ENCODE data around the gene HSPA1B. TPM values are rescaled to one million over a fixed set of nuclear protein-coding genes. Genes with fewer than 3 reads are reported as not detected.
"Not testable (repeated sequence)": the region's sequence is repeated elsewhere in the genome, so short reads cannot be mapped to it uniquely, and the experiment has no call there.

HSPA1B gene
- total and polyA plus RNA-seq, 2 experiments from 2014 or later = 88.8 to 184 TPM

GRCh38 chr6:31834367-31835250 lies 7.1 kb downstream of the HSPA1B start:
- Histone ChIP-seq H3K27me3 (no peaks in the 10 kb centered on the region), H3K27ac (peak overlapping the region; percentile 98), H3K4me3 (peak overlapping the region; percentile 97), H3K9me3 (ENCODE audit: low read depth) (no peaks in the 10 kb centered on the region), H3K4me1 (ENCODE audit: low read depth) (peaks cover 32% of the 10 kb centered on the region), H3K36me3 (peaks cover 31% of the 10 kb centered on the region)
- DNase-seq (ENCODE audit: low read depth in 1 of 2, low spot score in 1 of 2) = peak; percentile 91 to 92
- TF ChIP-seq CTCF (IDR thresholded peaks at IDR 0.05; ENCODE audit: low read depth, low read length) = no peak

DNA sequence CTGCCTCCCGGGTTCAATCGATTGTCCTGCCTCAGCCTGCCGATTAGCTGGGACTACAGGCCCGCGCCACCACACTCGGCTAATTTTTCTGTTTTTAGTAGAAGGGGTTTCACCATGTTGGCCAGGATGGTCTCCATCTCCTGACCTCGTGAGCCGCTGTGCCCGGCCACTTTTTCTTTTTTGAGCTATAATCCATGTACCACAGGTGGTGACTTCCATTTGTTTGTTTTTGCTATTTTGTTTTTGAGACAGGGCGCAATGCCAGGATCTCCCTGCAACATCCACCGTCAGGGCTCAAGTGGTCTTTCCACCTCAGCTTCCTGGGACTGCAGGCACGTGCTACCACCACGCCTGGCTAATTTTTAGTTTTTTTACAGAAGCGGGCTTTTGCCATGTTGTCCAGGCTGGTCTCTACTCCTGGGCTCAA lies 8.5 kb downstream of the HSPA1B start:
- no peaks in the 10 kb centered on the region for H3K27me3 ChIP-seq

DNA sequence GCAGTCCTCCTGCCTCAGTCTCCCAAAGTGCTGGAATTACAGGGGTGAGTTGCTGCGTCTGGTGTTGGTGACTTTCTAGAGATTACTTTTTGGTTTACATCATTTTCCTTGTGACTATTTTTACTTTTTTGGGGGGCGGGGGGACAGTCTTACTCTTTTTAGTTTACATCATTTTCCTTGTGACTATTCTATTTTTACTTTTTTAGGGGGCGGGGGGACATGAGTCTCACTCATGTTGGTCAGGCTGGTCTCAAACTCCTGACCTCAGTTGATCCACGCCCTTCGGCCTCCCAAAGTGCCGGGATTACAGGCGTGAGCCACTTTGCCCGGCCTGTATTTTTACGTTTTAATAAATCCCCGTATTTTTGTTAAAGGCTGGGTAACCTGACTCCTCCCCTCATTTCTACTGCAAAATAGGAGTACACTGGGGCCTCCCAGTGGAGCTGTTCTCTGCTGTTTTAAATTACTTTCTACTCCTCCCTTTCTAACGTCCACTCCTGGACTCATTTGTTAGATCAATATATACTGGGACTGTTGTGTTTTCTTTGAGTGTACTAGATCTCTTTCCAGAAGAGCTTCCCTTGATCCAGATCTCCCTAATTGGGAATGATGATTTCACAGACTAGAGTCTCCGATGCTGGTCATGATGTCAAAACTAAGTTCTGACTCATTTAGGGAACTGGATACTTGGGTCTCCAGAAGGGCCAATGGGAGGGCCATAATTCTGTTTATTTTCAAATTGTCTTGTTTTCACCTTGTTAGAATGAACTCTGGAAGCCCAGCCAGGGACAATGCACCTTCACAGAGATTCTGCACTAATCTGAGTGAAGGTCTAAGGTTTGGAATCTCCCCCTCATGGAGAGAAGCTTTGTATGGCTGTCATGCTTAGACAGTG lies 9.2 kb downstream of the HSPA1B start:
- Histone ChIP-seq H3K36me3 (peaks cover 47% of the 10 kb centered on the region), H3K9me3 (ENCODE audit: low read depth) (no peaks in the 10 kb centered on the region), H3K27ac (peak overlapping the region; percentile 72), H3K4me1 (ENCODE audit: low read depth) (peaks cover 26% of the 10 kb centered on the region), H3K27me3 (no peaks in the 10 kb centered on the region), H3K4me3 (peak overlapping the region; percentile 97)
- peak in 1 of 2 donors; percentile 43 for DNase-seq (ENCODE audit: low read depth in 1 of 2, low spot score in 1 of 2)
- no peak for TF ChIP-seq CTCF (IDR thresholded peaks at IDR 0.05; ENCODE audit: low read depth, low read length)

More for the DNA sequence above, 8.5 kb downstream of the HSPA1B start:
- Histone ChIP-seq H3K27ac (peak overlapping the region; percentile 72), H3K9me3 (ENCODE audit: low read depth) (no peaks in the 10 kb centered on the region), H3K36me3 (peaks cover 45% of the 10 kb centered on the region), H3K4me3 (peak overlapping the region; percentile 97), H3K4me1 (ENCODE audit: low read depth) (peaks cover 27% of the 10 kb centered on the region)
- DNase-seq (ENCODE audit: low read depth in 1 of 2, low spot score in 1 of 2) = no peak
- no peak for TF ChIP-seq CTCF (IDR thresholded peaks at IDR 0.05; ENCODE audit: low read depth, low read length)

- Histone ChIP-seq H3K4me1 (ENCODE audit: low read depth) (peaks cover 26% of the 10 kb centered on the region), H3K27ac (peak overlapping the region; percentile 72), H3K9me3 (ENCODE audit: low read depth) (no peaks in the 10 kb centered on the region), H3K4me3 (peak overlapping the region; percentile 97), H3K27me3 (no peaks in the 10 kb centered on the region), H3K36me3 (peaks cover 47% of the 10 kb centered on the region)
- peak in 1 of 2 donors; percentile 61 for DNase-seq (ENCODE audit: low read depth in 1 of 2, low spot score in 1 of 2)
- no peak for TF ChIP-seq CTCF (IDR thresholded peaks at IDR 0.05; ENCODE audit: low read depth, low read length)
Observed at GRCh38 chr6:31837369-31838113, 10.0 kb downstream of the HSPA1B start.

DNA sequence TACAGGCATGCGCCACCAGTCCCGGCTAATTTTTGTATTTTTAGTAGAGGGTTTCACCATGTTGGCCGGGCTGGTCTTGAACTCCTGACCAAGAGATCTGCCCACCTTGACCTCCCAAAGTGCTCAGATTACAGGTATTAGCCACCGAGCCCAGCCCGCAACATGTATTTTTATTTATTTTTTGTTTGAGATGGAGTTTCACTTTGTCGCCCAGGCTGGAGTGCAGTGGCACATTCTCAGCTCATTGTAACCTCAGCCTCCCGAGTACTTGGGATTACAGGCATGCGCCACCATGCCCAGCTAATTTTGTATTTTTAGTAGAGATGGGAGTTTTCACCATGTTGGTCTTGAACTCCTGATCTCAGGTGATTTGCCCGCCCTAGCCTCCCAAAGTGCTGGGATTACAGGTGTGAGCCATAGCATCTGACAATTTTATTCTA lies 10.6 kb downstream of the HSPA1B start:
- peak overlapping the region; percentile 72 for H3K27ac ChIP-seq

More for the DNA sequence above, 10.6 kb downstream of the HSPA1B start:
- H3K4me3 ChIP-seq; H3K27me3 ChIP-seq; H3K9me3 ChIP-seq (ENCODE audit: low read depth); DNase-seq (ENCODE audit: low read depth in 1 of 2, low spot score in 1 of 2): not testable (repeated sequence)
- peaks cover 26% of the 10 kb centered on the region for H3K4me1 ChIP-seq (ENCODE audit: low read depth)
- peaks cover 47% of the 10 kb centered on the region for H3K36me3 ChIP-seq

All from cardiac muscle cell (in vitro differentiated cells and primary cell).